ENCODE data around the gene SLC25A52.
"Not testable (repeated sequence)": the region's sequence is repeated elsewhere in the genome, so short reads cannot be mapped to it uniquely, and the experiment has no call there.

SLC25A52 gene, protein sequence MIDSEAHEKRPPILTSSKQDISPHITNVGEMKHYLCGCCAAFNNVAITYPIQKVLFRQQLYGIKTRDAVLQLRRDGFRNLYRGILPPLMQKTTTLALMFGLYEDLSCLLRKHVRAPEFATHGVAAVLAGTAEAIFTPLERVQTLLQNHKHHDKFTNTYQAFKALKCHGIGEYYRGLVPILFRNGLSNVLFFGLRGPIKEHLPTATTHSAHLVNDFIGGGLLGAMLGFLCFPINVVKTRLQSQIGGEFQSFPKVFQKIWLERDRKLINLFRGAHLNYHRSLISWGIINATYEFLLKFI

DNA sequence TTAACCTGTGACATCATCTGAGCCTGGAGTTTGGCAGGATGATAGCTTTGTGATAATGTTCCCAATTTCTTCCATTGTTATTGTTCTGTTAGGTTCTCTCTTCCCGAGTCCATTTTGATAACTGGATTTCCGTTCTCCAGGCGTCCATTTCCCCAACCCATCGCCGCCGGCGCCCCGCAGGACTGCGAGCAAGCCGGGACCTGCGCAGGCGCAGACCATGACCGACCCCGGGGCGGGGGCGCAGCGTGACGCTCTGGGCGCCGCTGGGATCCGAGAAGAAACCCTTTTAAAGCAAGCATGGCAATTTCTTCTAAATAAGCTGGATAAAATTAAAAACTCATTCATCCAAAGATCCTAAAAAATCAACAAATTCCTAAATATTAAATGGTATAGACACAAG lies at the start of gene SLC25A52:
TSS of gene SLC25A52 (minus strand) at position 186 of the 400 bp plus-strand sequence. CDS start 219 bp downstream, outside the sequence.
- DNase-seq (ENCODE audit: low read depth in 2 of 3, low spot score in 1 of 3): no peak

DNA sequence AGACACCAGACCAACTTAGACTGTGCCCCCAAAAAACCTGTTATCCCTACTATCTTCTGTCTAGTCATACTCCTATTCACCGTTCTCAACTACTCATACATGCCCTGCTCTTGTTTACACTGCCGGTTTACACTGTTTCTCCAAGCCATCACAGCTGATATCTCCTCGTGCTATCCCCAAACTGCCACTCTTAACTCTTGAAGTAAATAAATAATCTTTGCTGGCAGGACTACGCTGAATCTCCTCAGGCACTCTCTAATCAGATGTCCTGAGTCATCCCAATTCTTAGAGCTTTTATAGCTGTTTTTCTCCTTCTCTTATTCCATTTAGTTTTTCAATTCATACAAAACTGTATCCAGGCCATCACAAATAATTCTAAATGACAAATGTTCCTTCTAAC lies 48.4 kb upstream of the SLC25A52 start:
- not testable (repeated sequence) for DNase-seq (ENCODE audit: low read depth in 2 of 3, low spot score in 1 of 3)

DNA sequence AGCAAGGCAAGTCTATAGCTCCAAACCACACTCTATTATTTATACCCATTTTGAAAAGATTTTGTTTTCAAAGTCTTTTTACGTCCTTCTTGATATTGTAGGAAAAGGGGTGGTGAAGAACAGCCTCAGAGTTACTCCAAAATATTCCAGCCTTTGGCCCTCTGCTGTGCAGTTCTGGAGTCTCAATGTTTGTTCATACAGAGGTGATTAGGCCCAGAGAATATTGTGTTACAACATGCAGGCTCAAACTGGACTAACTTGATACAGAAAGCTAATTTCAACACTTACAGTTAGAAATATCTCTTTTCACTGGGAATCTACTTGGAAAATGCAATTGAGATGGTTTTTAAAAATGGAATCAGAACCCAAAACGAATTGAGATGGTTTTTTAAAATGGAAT lies 40.4 kb upstream of the SLC25A52 start:
- DNase-seq (ENCODE audit: low read depth in 2 of 3, low spot score in 1 of 3): no peak

DNA sequence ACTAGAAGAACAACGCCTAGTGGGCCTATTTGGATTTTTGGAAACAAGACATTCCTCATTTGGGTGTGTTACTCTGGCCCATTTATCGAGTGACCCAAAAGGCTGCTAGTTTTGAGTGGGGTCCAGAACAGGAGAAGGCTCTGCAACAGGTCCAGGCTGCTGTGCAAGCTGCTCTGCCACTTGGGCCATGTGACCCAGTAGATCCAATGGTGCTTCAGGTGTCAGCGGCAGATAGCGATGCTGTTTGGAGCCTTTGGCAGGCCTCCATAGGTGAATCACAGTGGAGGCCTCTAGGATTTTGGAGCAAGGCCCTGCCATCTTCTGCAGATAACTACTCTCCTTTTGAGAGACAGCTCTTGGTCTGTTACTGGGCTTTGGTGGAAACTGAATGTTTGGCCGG lies 38.6 kb upstream of the SLC25A52 start:
- DNase-seq (ENCODE audit: low read depth in 2 of 3, low spot score in 1 of 3): not testable (repeated sequence)

DNA sequence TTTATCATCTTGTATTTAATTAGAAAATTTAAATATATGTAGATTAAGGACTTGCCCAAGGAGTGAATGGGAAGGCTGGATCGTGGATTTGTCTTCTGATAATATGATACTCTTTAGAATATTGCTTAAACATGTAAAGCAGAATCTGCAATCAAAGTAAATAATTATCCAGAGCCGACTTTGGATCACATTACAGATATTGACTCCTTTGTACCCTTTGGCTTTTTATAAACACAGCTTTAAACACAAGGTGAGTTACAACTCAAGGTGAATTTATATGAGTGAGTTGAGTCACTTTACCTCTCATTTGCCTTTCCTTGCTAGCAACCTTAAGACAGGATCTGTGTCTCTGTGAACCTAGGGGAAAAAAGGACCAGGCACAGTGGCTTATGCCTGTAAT lies 37.7 kb upstream of the SLC25A52 start:
- no peak for DNase-seq (ENCODE audit: low read depth in 2 of 3, low spot score in 1 of 3)

DNA sequence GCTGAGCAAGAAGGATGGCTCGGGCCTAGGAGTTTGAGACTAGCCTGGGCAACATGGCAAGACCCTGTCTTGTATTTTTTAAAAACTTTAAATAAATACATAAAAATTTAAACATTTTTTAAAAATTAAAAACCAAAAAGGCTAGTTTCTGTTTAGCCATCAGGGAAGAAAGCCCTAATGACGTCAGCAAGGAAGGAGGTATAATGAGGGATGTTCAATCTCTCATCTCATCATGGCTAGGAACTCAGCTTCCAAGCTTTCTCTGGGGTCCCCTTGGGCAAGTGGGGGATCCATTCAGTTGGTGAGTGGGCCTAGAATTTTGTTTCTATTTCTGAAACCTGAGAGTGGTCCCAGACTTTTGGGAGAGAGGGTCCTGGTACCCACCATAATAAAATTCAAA lies 35.1 kb upstream of the SLC25A52 start:
- no peak for DNase-seq (ENCODE audit: low read depth in 2 of 3, low spot score in 1 of 3)

DNA sequence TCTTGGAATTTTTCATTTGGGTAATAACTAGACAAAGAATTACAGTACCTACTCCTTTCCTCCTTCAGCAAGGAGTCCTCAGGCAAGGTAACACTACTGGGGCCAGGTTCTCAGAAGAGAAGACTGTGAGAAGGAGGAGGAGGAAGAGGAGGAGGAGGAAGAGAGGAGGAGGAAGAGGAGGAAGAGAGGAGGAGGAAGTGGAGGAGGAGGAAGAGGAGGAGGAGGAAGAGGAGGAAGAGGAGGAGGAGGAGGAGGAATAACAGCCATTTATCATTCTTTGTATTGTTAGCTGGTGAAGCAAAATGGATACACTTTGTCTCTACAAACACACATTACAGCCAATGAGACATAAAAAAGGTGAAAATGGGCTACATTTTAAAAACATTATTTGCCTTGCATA lies 32.9 kb upstream of the SLC25A52 start:
- no peak for DNase-seq (ENCODE audit: low read depth in 2 of 3, low spot score in 1 of 3)

DNA sequence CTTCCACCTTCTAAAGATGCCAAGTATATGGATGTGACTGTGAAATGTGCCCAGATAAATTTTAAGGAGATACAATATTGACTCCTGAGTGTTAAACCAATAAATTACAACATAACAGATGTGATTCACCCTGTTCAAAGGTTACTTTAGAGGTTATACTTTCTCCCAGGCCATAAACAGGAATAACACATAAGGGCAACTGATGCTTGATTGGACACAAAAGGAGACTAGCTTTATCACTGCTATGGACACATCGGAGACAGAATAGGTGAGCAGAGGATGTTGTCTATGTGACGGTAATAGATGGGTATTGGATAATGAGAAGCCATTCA lies 31.9 kb upstream of the SLC25A52 start:
- DNase-seq (ENCODE audit: low read depth in 2 of 3, low spot score in 1 of 3): no peak

DNA sequence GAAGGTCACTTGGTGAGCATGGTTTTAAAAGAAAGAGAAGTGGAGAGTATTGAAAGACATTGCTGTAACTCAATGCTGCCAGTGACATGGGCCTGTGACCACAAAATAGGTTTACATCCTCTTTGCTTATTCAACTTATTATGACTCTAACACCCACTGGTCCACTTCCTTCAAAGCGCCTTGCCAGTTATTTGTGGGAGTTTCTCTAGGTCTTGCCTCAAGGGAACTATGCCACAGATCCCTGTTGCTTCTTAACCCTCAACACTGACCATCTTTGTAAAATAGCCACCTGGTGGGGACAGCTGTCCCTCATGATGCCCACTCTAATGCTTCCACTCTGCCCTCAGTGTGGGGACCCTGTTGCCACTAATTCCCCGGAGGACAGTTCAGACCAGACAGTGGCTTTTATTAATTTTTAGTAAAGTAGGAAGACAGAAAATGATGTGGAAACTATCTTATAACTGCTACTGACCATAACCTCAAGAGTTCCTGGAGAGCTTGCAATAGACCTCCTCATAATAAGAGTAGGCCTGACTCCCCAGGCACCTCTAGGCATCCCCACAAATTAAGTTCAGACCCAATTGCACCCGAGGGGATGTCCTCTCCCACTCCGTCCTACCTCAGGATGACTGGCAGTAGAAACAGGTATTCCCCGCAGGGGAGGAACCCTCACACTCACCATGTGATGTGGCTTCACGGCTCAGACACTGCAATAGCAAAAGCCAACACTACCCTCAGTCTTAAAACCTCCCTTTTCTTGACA lies 31.3 kb upstream of the SLC25A52 start:
- no peak for DNase-seq (ENCODE audit: low read depth in 2 of 3, low spot score in 1 of 3)

DNA sequence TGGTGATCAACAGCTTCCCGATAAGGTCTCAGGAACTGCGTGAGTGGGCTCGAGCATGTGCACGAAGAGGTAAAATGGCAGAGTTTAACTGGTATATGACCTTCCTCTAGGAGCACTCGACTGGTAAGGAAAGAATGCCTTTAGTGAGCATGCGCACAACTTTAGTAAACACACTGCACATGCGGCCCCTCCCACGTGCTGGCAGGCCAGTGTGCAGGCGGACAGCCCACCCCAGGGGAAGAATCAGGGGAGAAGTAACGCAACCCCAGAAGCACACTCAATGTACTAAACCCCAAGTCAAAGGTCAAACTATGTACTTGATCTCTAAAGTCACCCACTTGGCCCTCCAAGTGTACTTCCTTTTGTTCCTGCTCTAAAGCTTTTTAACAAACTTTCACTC lies 28.7 kb upstream of the SLC25A52 start:
- no peak for DNase-seq (ENCODE audit: low read depth in 2 of 3, low spot score in 1 of 3)

DNA sequence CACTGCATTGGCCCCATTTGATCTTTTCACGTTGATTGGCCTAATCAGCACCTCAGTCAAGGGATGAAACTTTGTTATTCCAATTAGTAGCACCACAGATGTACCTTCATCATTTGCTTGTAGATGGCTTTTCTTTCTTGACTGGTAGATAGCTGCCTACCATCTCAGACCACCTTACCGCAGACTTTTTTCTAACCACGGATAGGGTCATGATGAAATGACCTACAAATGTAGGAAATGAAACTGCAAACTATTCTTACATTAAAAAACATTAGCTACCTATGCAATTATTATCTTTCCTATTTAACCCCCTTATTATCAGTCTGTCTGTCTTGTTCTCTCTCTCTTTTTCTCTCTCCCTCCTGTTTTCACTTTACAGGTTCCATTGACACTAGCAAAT lies 22.4 kb upstream of the SLC25A52 start:
- no peak for DNase-seq (ENCODE audit: low read depth in 2 of 3, low spot score in 1 of 3)

DNA sequence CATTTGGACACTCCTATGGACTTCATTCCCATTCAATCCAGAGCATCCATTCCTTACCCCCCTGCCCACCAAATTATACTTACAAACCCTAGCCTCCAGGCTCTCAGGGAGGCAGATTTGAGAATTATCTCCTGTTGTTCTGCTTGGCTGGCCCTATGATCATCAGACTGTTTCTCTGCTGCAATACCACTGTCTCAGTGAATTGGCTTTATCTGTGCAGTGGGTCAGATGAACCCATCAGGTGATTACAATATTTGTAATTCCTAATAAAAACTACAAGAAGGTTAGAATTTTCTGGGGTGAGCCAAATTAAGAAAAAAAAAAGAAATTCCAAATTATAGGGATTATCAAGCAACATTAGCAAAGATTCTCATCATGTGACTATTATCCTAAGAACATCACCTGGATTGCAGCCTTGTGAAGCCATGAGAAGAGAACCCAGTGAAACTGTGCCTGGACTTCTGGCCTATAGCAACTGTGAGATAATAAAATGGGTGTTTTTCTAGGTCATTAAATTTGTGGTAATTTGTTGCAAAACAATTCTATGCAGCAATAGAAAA lies 17.8 kb upstream of the SLC25A52 start:
- DNase-seq (ENCODE audit: low read depth in 2 of 3, low spot score in 1 of 3): no peak

DNA sequence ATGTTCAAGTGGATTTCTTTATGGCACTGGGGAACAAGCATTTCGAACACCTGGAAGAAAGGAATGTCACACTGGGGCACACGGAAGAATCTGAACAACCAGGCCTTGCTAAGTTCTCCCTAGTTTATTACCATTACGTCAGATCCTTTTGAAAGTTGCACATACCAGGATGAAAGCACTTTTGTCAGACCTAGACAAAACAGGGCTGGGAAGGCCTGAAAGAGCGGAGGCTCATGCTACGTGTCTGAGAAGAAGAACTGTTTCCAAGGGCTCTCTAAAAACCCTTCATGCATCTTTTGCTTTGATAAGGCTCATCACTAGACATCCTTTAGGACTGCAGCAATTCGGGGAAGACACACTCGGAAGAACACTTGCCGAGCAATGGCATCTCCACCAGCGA lies 15.4 kb upstream of the SLC25A52 start:
- DNase-seq (ENCODE audit: low read depth in 2 of 3, low spot score in 1 of 3): no peak

DNA sequence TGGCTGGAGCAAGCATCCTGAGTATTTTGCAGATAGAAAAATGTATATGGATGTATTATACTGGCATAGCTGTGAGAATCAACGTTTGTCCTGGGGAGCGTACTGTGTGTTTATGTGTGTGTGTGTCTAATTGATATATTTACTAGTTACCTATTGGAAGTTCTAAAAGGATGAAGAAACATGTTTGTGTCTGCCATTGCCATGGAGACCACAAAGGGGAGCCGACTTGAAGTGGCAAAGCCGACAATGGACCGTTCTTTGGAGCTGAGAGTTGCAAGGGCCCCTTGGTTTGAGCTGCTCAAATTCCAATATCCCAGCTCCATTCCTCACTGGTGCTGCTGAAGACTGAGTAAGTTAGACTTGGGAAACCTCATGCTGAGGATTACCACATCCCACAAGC lies 14.3 kb upstream of the SLC25A52 start:
- DNase-seq (ENCODE audit: low read depth in 2 of 3, low spot score in 1 of 3): no peak

DNA sequence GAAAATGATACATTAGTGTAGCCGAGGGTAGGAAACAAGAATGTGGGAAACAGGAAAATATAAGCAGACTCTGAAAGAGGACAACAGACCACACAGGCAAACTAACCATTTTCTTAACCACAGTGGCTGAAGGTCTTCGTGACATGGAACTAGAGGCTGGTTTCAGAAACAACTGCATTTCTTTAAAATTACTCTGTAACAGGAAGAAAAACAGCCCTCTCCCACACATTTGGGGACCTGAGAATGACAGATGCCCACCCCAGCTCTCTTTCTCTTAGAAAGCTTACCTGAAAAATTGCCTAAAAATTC lies 13.8 kb upstream of the SLC25A52 start:
- DNase-seq (ENCODE audit: low read depth in 2 of 3, low spot score in 1 of 3): no peak

DNA sequence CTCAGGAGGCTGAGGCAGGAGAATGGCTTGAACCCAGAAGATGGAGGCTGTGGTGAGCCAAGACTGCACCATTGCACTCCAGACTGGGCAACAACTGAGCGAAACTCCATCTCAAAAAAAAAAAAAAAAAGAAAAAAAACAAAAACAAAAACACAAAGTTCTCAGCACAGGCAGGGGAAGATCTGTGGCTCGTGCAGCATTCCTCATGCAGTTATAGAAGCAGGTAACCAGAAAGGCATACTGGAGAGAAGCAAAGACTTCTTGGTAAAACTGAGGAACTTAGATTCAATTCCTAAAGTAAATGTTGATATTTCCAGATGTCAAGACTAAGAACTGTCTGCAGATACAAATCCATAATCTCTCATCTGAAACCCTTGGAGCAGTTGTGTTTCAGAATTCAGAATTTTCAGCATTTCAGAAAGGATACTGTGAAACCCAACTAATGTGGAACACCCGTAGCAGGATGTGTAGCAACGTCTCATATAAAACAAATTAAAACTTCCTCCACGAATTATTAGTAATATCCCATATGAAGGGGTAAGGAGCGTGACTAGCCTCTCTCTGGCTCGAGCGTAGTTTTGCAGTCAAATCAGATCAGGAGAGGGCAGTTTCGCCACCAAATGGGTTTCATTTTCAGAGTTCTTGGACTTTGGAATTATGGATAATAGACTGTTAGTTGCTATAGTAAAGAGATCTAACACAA lies 13.2 kb upstream of the SLC25A52 start:
- no peak for DNase-seq (ENCODE audit: low read depth in 2 of 3, low spot score in 1 of 3)

DNA sequence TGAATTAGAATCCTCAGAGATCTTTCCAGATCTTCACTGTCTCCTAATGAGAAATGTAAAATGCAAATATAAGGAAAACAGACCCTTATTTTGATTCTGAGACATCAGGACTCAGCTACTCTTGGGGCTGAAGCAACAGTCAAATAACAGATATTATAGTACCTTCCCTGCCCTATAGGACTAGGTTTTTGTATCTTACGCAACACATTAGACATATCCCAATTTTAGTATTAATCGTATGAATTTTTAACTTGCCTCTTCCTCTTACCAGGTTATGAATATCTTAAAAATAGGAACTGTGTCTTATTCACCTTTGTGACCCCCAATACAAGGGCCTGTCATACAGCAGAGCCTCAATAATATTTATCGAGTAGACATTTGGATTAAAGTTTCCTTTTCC lies 12.0 kb upstream of the SLC25A52 start:
- DNase-seq (ENCODE audit: low read depth in 2 of 3, low spot score in 1 of 3): no peak

DNA sequence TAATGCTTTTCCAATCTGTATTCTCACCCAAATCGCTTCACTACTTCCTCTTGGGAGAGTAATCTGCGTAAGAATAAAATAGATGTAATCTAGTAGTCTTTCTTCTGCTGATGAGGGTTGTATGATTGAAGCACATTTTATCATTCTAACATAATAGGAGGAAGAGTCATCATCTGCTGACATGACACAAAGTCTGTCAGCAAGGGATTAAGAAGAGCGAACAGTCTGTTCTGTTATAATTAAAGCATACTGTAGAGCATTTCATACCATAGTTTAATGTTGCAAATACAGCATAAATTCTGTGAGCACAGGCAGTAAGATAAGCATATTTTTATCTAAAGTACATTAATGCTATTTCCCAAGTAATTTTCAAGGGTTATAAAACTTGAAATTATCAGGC lies 10.4 kb downstream of the SLC25A52 start:
- no peak for DNase-seq (ENCODE audit: low read depth in 2 of 3, low spot score in 1 of 3)

DNA sequence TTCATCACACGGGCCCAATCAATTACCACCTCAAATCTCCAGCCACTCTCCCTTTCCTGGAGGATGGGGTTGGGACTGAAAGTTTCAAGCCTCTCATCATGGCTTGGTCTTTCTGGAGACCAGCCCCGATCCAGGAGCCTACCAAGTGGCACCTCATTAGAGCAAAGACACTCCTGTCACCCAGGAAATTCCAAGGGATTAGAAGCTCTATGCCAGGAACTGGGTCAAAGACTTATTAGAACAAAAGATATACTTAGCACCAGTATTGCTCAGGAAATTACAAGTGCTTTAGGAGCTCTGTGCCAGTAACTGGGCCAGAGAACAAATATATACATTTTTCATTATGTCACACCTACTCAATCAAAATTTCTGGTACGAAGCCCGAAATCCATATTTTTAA lies 14.3 kb downstream of the SLC25A52 start:
- no peak for DNase-seq (ENCODE audit: low read depth in 2 of 3, low spot score in 1 of 3)

DNA sequence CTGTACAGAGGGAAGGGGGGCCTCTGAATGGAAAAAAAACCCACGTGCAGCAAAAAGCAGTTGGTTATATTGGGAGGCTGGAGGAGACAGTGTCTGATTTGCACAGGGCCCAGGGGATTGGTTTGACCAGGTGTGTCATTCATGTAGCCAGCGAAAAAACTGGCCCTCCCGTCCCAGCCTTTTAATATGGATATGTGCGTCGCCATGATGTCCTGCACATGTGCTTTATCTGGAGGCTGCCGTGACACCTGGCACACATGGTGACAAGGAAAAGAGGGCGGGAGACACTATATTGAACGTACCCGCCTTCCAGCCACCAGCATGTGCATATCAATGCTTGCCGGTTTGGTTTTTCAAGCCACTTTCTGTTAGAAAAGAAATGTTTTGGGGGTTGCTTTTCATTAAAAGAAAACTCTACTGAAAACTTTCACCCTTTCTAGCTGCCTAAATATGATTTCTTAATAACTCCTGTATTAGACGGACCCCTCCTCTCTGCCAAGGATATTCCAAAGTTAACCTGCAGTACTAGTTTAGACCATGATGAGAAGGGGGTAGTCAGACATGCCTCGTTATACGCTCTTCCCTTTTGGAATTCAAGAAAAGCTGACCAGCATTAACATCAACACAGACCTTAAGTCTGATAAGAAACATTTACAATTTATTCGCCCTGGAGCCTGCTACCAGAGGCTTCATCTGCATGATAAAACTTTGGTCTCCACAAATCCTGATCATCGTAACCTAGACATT lies 16.2 kb downstream of the SLC25A52 start:
- no peak for DNase-seq (ENCODE audit: low read depth in 2 of 3, low spot score in 1 of 3)

DNA sequence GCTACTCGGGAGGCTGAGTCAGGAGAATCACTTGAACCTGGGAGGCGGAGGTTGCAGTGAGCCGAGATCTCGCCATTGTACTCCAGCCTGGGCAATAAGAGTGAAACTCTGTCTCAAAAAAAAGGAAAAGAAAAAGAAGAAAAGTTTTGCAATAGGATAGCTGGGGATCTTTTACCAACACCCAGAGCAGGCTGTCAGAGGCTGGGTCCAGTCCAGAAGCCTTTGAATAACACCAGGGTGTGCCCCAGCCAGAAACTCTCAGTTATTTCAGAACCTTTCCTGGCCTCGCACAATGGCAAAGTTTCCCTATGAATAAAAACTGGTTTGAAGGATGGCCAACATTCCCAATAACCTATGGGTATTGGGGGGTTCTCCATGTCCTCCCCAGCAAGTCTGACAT lies 17.1 kb downstream of the SLC25A52 start:
- DNase-seq (ENCODE audit: low read depth in 2 of 3, low spot score in 1 of 3): not testable (repeated sequence)

Data from stimulated activated CD4-positive, alpha-beta T cell treated with anti-CD3 and anti-CD28 coated beads, Interleukin-12 subunit alpha, Interleukin-12 subunit beta, amount 100 ng/mL, for 48 hours (primary cell).